ENCODE results near the gene MIEF1. TPM values are rescaled to one million over a fixed set of nuclear protein-coding genes. Genes with fewer than 3 reads are reported as not detected.

MIEF1 gene
- total and polyA plus RNA-seq, 5 experiments from 2014 or later: 22.2 to 47.8 (median 35.8) TPM

GRCh38 chr22:39463277-39463676, 38.8 kb upstream of the MIEF1 start:
- H3K4me3 Mint-ChIP-seq: no peak overlapping the region
- peak overlapping the region in 1 of 10 donors; percentile 27 for H3K27ac Mint-ChIP-seq
- POLR2A ChIA-PET: no interaction called here
- peaks cover 8 to 22% (median 12%) of the 10 kb centered on the region in 4 donors for H3K4me1 Mint-ChIP-seq
- DNase-seq: no peak
- peaks cover 3 to 10% (median 4%) of the 10 kb centered on the region in 5 donors for H3K27me3 Mint-ChIP-seq
- no peaks in the 10 kb centered on the region for H3K36me3 Mint-ChIP-seq
- no peak for ATAC-seq
- no peaks in the 10 kb centered on the region for H3K9me3 Mint-ChIP-seq

- no peaks in the 10 kb centered on the region for H3K36me3 Mint-ChIP-seq
- H3K9me3 Mint-ChIP-seq: no peaks in the 10 kb centered on the region
- POLR2A ChIA-PET: interaction anchor here (0.5 to 1.0 kb wide), 2 partner anchors 16 to 76 kb away, joined by 3 read pairs; no protein-coding TSS in a partner anchor
- H3K27ac Mint-ChIP-seq: peak overlapping the region in 1 of 10 donors; percentile 33
- H3K4me3 Mint-ChIP-seq: no peak overlapping the region
- ATAC-seq (no peak), DNase-seq (no peak)
- peaks cover 4 to 19% (median 8%) of the 10 kb centered on the region in 4 donors for H3K4me1 Mint-ChIP-seq
- H3K27me3 Mint-ChIP-seq: peaks cover 0 to 5% (median 0%) of the 10 kb centered on the region in 5 donors
Measured at GRCh38 chr22:39463931-39464390, 38.1 kb upstream of the MIEF1 start.

GRCh38 chr22:39466228-39467006, 35.7 kb upstream of the MIEF1 start:
- H3K27ac Mint-ChIP-seq: peak overlapping the region in 1 of 10 donors; percentile 27
- peaks cover 9 to 27% (median 18%) of the 10 kb centered on the region in 4 donors for H3K4me1 Mint-ChIP-seq
- H3K9me3 Mint-ChIP-seq: no peaks in the 10 kb centered on the region
- POLR2A ChIA-PET: no interaction called here
- H3K27me3 Mint-ChIP-seq: no peaks in the 10 kb centered on the region
- DNase-seq (no peak), ATAC-seq (no peak)
- H3K4me3 Mint-ChIP-seq: no peak overlapping the region
- no peaks in the 10 kb centered on the region for H3K36me3 Mint-ChIP-seq

- Mint-ChIP-seq H3K4me3 (no peak overlapping the region), H3K9me3 (no peaks in the 10 kb centered on the region), H3K27ac (peak overlapping the region in 1 of 10 donors; percentile 43), H3K27me3 (no peaks in the 10 kb centered on the region), H3K36me3 (no peaks in the 10 kb centered on the region), H3K4me1 (peaks cover 16 to 34% (median 28%) of the 10 kb centered on the region in 4 donors)
- DNase-seq (no peak), ATAC-seq (no peak)
- POLR2A ChIA-PET: interaction anchor here (0.7 to 2.0 kb wide), 3 partner anchors 10 to 15 kb away, joined by 5 to 7 read pairs (median 7); no protein-coding TSS in a partner anchor
Measured at GRCh38 chr22:39467390-39467895, 34.6 kb upstream of the MIEF1 start.

- no peak overlapping the region for H3K4me3 Mint-ChIP-seq
- H3K36me3 Mint-ChIP-seq: no peaks in the 10 kb centered on the region
- POLR2A ChIA-PET: interaction anchor here (1.0 to 2.0 kb wide), 2 partner anchors 10 to 17 kb away, joined by 5 to 7 read pairs; no protein-coding TSS in a partner anchor
- peak overlapping the region in 4 of 10 donors; percentile 28 to 85 (median 62) for H3K27ac Mint-ChIP-seq
- DNase-seq: no peak
- no peaks in the 10 kb centered on the region for H3K27me3 Mint-ChIP-seq
- no peaks in the 10 kb centered on the region for H3K9me3 Mint-ChIP-seq
- H3K4me1 Mint-ChIP-seq: peaks cover 20 to 40% (median 37%) of the 10 kb centered on the region in 4 donors
- ATAC-seq: no peak
Measured at GRCh38 chr22:39468487-39469325, 33.4 kb upstream of the MIEF1 start.

GRCh38 chr22:39469326-39469680, 32.8 kb upstream of the MIEF1 start:
- peaks cover 21 to 40% (median 37%) of the 10 kb centered on the region in 4 donors for H3K4me1 Mint-ChIP-seq
- H3K9me3 Mint-ChIP-seq: no peaks in the 10 kb centered on the region
- no peaks in the 10 kb centered on the region for H3K36me3 Mint-ChIP-seq
- no peaks in the 10 kb centered on the region for H3K27me3 Mint-ChIP-seq
- DNase-seq (no peak), ATAC-seq (no peak)
- POLR2A ChIA-PET: interaction anchor here (2.0 kb wide), 1 partner anchor 9 kb away, joined by 7 read pairs; no protein-coding TSS in a partner anchor
- peak overlapping the region in 1 of 10 donors; percentile 28 for H3K27ac Mint-ChIP-seq
- no peak overlapping the region for H3K4me3 Mint-ChIP-seq

GRCh38 chr22:39469681-39470450, 32.2 kb upstream of the MIEF1 start:
- POLR2A ChIA-PET: interaction anchor here (2.0 kb wide), 1 partner anchor 9 kb away, joined by 7 read pairs; no protein-coding TSS in a partner anchor

GRCh38 chr22:39470451-39471291, 31.4 kb upstream of the MIEF1 start:
- H3K9me3 Mint-ChIP-seq: no peaks in the 10 kb centered on the region
- DNase-seq (no peak), ATAC-seq (no peak)
- peak overlapping the region in 5 of 10 donors; percentile 29 to 76 (median 75) for H3K27ac Mint-ChIP-seq
- H3K4me1 Mint-ChIP-seq: peaks cover 21 to 40% (median 34%) of the 10 kb centered on the region in 4 donors
- H3K27me3 Mint-ChIP-seq: no peaks in the 10 kb centered on the region
- H3K36me3 Mint-ChIP-seq: no peaks in the 10 kb centered on the region
- H3K4me3 Mint-ChIP-seq: peak overlapping the region in 3 of 10 donors; percentile 6 to 58 (median 33)
- POLR2A ChIA-PET: interaction anchor here (1.0 kb wide), 1 partner anchor 24 kb away, joined by 3 read pairs; no protein-coding TSS in a partner anchor

More at GRCh38 chr22:39469681-39470450, 32.2 kb upstream of the MIEF1 start:
- no peaks in the 10 kb centered on the region for H3K9me3 Mint-ChIP-seq
- DNase-seq (no peak), ATAC-seq (no peak)
- peak overlapping the region in 2 of 10 donors; percentile 6 to 33 for H3K4me3 Mint-ChIP-seq
- no peaks in the 10 kb centered on the region for H3K36me3 Mint-ChIP-seq
- H3K4me1 Mint-ChIP-seq: peaks cover 21 to 40% (median 37%) of the 10 kb centered on the region in 4 donors
- H3K27me3 Mint-ChIP-seq: no peaks in the 10 kb centered on the region
- peak overlapping the region in 3 of 10 donors; percentile 28 to 76 (median 29) for H3K27ac Mint-ChIP-seq

- H3K4me3 Mint-ChIP-seq: peak overlapping the region; percentile 8 to 83 (median 59)
- peak in 3 of 10 donors; percentile 12 to 29 (median 20) for DNase-seq
- peaks cover 21 to 40% (median 34%) of the 10 kb centered on the region in 4 donors for H3K4me1 Mint-ChIP-seq
- POLR2A ChIA-PET: interaction anchor here (1.0 kb wide), 1 partner anchor 25 kb away, joined by 3 read pairs; no protein-coding TSS in a partner anchor
- peak; percentile 76 to 85 for ATAC-seq
- no peaks in the 10 kb centered on the region for H3K27me3 Mint-ChIP-seq
- H3K36me3 Mint-ChIP-seq: no peaks in the 10 kb centered on the region
- H3K27ac Mint-ChIP-seq: peak overlapping the region in 9 of 10 donors; percentile 17 to 88 (median 73)
- H3K9me3 Mint-ChIP-seq: no peaks in the 10 kb centered on the region
Measured at GRCh38 chr22:39471381-39472141, 30.5 kb upstream of the MIEF1 start.

Data from naive thymus-derived CD8-positive, alpha-beta T cell (primary cell).